ENCODE measurements around the gene MIB1. TPM values are rescaled to one million over a fixed set of nuclear protein-coding genes. Genes with fewer than 3 reads are reported as not detected.

The MIB1 gene
- total and polyA plus RNA-seq, 10 of the 15 experiments (the other 5 are each of a cell fraction or from before 2014, with no cell fraction given): 2.3 to 27.5 (median 10.4) TPM

GRCh38 chr18:21722687-21723086, 17.9 kb upstream of the MIB1 start (continued):
- TF ChIP-seq NR2F1 (conservative IDR thresholded peaks at IDR 0.05) (no peak), ELK1 (IDR thresholded peaks at IDR 0.05; ENCODE audit: low read depth, low read length) (no peak), MXI1 (IDR thresholded peaks at IDR 0.05; ENCODE audit: low read depth, low read length) (no peak)

GRCh38 chr18:21725201-21725600, 15.4 kb upstream of the MIB1 start:
- Histone ChIP-seq H3K4me3 (no peak overlapping the region), H4K20me1 (ENCODE audit: control insufficient read depth, insufficient read depth) (no peaks in the 10 kb centered on the region), H3K79me2 (ENCODE audit: control insufficient read depth, insufficient read depth, low read length) (no peaks in the 10 kb centered on the region), H3K9ac (ENCODE audit: control insufficient read depth, insufficient read depth, low read length) (no peak overlapping the region), H3K4me2 (ENCODE audit: control insufficient read depth, insufficient read depth) (no peak overlapping the region), H3K27ac (ENCODE audit: control insufficient read depth, insufficient read depth) (no peak overlapping the region), H3K4me1 (ENCODE audit: control insufficient read depth, insufficient read depth, low read length) (no peaks in the 10 kb centered on the region), H3K27me3 (replicated peaks in 1 of 2; ENCODE audit: control insufficient read depth in 2 of 2, insufficient read depth in 2 of 2, low read length in 1 of 2) (no peaks in the 10 kb centered on the region), H3K36me3 (ENCODE audit: control insufficient read depth in 2 of 2, insufficient read depth in 2 of 2, low read length in 1 of 2) (no peaks in the 10 kb centered on the region), H2AFZ (ENCODE audit: control insufficient read depth, low read depth, low read length) (no peak overlapping the region), H3K9me3 (replicated peaks; ENCODE audit: control insufficient read depth, insufficient read depth, low read length) (no peaks in the 10 kb centered on the region)
- intact Hi-C loops (cut with micrococcal nuclease; ENCODE audit: unreplicated experiment): no loop called here
- ChIA-PET CTCF (interaction anchor here (0.7 to 1.3 kb wide), 2 partner anchors 35 to 978 kb away, joined by 3 read pairs; no protein-coding TSS in a partner anchor), POLR2A (no interaction called here), SMC1A (ENCODE audit: uncharacterized antibody, unreplicated experiment) (no interaction called here), RAD21 (ENCODE audit: unreplicated experiment) (no interaction called here)
- FAIRE-seq (no peak), DNase-seq (ENCODE audit: low read depth, low spot score) (no peak), ATAC-seq (no peak)
- no TSS peak for BruUV-seq (replicated peaks)
- in situ Hi-C loops (cut with MboI): no loop called here
- WGBS (ENCODE audit: insufficient coverage, insufficient replicate concordance, low lambda C conversion rate, missing lambda C conversion rate): 80% methylated on average over 4 of the region's 4 CpGs
- TF ChIP-seq ZSCAN29 (IDR thresholded peaks at IDR 0.05) (no peak), ZNF217 (IDR thresholded peaks at IDR 0.05) (no peak), E2F8 (IDR thresholded peaks at IDR 0.05; ENCODE audit: low read depth, partially characterized antibody) (no peak), USF1 (IDR thresholded peaks at IDR 0.05; ENCODE audit: borderline replicate concordance, extremely low read length, insufficient read depth, low read depth, low read length) (no peak), CEBPB (IDR thresholded peaks at IDR 0.05; ENCODE audit: borderline replicate concordance in 1 of 2, low read depth in 2 of 2, low read length in 2 of 2) (no peak), DPF2 (IDR thresholded peaks at IDR 0.05) (no peak), SRF (IDR thresholded peaks at IDR 0.05; ENCODE audit: low read depth in 2 of 2, low read length in 2 of 2) (no peak), POU2F2 (IDR thresholded peaks at IDR 0.05; ENCODE audit: borderline replicate concordance, low read depth, low read length) (no peak), MXI1 (IDR thresholded peaks at IDR 0.05; ENCODE audit: low read depth, low read length) (no peak), IRF4 (IDR thresholded peaks at IDR 0.05; ENCODE audit: low read depth, low read length) (no peak), WRNIP1 (IDR thresholded peaks at IDR 0.05; ENCODE audit: borderline replicate concordance, low read depth, low read length) (no peak), ZNF622 (IDR thresholded peaks at IDR 0.05) (no peak), CREB1 (IDR thresholded peaks at IDR 0.05; ENCODE audit: low read depth) (no peak), SMC3 (IDR thresholded peaks at IDR 0.05; ENCODE audit: borderline replicate concordance, low read length) (no peak), E4F1 (IDR thresholded peaks at IDR 0.05; ENCODE audit: borderline replicate concordance, partially characterized antibody) (no peak)
